Epithelial cell of esophagus (primary cell): ENCODE measurements around the gene TENM4.

Experiments used
- DNase-seq: peaks from one replicate; pipeline ENCODE4 v3.0.0; 2010; ENCODE audit warnings: low read depth
- H3K4me3 ChIP-seq: 2 replicates; pipeline ENCODE4 v1.5.1; 2011; ENCODE audit warnings: mild to moderate bottlenecking, low read length, control low read depth
- CTCF ChIP-seq: IDR thresholded peaks from 2 replicates; pipeline ENCODE4 v1.5.1; 2011; ENCODE audit warnings: low read depth, mild to moderate bottlenecking, low read length, control low read depth, inconsistent platforms; ENCODE audit not compliant: insufficient read depth; ENCODE audit errors: missing control alignments

Gene TENM4

GRCh38 chr11:78796956-78797355, 643.9 kb downstream of the TENM4 start:
- peak; percentile 89 for DNase-seq
- TF ChIP-seq CTCF, result no peak
- no peak overlapping the region for H3K4me3 ChIP-seq

GRCh38 chr11:78795621-78796261, 645.1 kb downstream of the TENM4 start:
- DNase-seq, result no peak
- no peak overlapping the region for H3K4me3 ChIP-seq
- TF ChIP-seq CTCF, result no peak

- H3K4me3 ChIP-seq, result no peak overlapping the region
- no peak for DNase-seq
- no peak for TF ChIP-seq CTCF
Measured at GRCh38 chr11:78791964-78792363, 648.9 kb downstream of the TENM4 start.

- DNase-seq, result no peak
- H3K4me3 ChIP-seq, result no peak overlapping the region
- TF ChIP-seq CTCF, result no peak
Measured at GRCh38 chr11:78791254-78791653, 649.6 kb downstream of the TENM4 start.

- no peak for TF ChIP-seq CTCF
- no peak overlapping the region for H3K4me3 ChIP-seq
- no peak for DNase-seq
Measured at GRCh38 chr11:78790784-78791183, 650.0 kb downstream of the TENM4 start.

GRCh38 chr11:78789375-78789774, 651.5 kb downstream of the TENM4 start:
- no peak for TF ChIP-seq CTCF
- no peak overlapping the region for H3K4me3 ChIP-seq
- no peak for DNase-seq

- no peak overlapping the region for H3K4me3 ChIP-seq
- DNase-seq, result no peak
- TF ChIP-seq CTCF, result no peak
Measured at GRCh38 chr11:78788533-78788932, 652.3 kb downstream of the TENM4 start.
